SKM-1 treated with dmso at 0.1 percent for 144 hours (cell line): ENCODE measurements around the gene RNF166.
A peak's percentile ranks its signal among the peaks of the same experiment; 100 is the strongest.
"Not testable (repeated sequence)": the region's sequence is repeated elsewhere in the genome, so short reads cannot be mapped to it uniquely, and the experiment has no call there.

ENCODE experiments used
- DNase-seq: peaks from one replicate; lab custom pipeline; 2025; ENCODE audit not compliant: unreplicated experiment; lab: John Stamatoyannopoulos, UW

RNF166 gene

DNA sequence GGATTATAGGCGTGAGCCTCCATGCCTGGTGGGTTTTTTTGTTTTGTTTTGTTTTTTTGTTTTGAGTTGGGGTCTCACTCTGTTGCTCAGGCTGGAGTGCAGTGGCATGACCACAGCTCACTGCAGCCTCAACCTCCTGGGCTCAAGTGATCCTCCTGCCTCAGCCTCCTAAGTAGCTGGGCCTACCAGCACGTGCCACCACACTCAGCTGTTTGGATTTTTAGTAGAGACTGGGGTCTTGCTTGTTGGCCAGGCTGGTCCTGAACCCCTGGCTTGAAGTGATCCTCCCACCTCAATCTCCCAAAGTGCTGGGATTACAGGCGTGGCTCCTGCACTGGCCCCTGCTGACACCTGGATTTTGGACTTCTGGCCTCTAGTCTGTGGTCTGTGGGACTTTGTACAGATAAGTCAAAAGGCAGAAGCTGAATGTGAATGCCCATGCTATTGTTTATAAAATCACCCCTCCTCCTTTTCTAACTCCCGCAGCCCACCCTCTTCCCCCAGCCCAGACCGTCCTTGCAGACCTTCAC is 25.6 kb downstream of the RNF166 start:
- no peak for DNase-seq

DNA sequence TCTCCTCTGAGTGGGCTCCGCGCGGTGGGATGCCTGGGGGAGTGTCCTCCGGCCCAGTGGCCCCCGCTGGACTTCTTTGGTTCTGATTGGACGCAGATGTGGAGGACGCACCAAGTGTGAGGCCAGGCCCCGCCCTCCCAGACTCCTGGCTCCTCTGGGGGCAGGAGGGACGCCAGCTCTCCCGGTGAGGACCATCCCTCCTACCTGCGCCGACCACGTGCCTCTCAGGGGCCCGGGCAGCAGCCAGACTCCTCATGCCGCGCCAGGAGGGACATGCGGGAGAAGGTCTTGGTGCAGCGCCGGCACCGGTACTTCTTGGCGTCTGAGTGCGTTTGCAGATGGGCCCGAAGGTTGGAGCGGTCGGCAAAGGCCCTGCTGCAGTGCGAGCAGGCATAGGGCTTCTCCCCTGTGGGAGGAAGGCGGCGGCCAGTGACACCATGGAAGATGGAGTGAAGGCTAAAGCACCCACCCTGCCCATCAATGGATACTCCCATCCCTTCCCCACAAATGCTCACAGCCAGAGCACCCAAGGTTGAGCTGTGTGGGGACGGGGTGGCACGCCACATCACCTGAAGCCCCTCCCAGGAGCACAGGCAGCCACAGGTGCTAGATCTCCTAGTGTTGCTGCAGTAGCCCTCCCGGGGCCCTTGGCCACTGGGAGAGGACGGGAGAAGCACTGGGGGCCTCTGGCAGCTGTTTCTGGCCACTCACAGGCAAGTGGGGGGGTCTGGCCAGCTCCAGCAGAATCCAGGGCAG is 27.8 kb downstream of the RNF166 start:
- no peak for DNase-seq

DNA sequence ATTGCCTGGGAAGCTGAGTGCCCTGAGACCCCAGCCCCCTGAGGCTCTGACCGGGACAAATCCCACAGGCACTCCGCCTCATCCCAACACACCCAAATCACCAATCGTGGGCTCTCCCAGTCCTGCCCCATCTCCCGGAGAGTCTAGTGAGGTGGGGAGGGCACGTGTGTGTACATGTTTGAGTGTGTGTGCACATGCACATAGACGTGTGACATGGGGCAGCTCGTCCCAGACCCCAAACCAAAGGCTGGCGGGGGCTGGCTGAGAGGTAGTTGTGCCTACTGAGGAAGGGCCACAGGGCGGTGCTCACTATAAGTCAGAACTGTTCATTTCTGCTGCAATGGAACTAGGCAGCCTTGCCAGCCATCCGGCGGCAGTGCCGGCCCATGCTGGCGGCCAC is 28.5 kb downstream of the RNF166 start:
- DNase-seq = no peak

DNA sequence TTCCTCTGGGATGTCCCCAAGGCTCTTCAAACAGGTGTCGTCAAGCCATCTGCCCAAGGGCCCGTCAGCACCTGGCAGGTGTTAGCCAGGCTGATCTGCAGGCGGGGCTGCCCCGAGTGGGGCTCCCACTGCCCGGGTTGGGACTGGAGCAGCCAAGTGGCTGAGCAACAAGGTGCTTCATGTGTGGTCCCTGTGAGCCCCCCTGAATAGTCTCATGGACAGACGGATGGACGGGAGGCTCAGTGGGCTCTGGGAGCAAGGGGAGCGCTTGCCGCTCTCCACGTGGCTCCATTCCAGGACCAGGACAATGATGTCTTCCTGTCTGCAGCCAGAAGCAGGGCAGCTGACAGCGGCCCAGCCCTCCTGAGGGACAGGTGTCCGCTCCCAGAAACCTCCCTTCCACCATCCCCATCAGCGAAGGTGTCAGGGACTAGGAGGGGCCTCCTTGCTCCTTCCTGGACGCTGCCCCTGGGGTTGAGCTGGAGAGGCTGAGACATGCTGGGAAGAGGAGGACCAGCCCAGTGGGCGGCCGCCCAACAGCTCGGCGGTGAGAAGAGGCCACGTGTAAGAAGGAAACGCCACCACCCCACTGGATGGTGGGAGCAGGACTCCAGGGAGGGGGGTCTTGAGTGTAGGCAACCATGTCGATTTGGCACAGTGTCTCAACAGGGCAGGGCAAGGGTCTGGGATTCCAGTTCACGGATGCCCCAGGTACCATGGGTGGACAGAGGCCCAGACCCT is 29.5 kb downstream of the RNF166 start:
- DNase-seq = no peak

DNA sequence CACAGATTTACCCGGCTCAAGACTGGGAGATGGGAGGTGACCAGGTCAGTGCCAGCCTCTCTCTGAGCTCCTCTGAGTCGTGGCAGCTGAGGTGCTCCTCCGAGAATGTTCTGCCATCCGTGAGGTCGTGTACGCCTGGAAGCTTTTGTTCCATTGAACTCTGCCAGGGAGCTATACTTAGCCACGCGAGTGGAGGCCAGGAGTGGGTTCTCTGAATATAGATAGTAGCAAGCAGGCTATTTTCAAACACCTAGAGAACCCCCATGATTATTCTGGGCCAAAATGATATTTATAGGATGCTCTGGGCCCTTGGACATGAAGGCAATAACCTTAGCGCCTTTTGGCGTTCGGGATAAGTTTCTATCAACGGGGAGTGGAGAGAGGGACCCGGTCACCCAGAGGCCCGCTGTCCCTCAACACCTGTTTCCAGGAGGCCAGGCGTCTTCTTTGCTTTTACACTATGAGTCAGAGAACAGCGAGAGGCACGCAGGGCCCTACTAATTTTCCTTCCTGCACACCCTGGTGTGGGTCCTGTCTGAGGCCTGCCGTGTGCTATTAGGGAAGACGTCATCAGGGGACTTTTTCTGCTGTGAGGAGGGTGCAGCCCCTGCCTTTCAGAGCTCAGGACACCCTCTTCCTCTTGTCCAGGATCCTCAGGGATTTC is 32.4 kb downstream of the RNF166 start:
- no peak for DNase-seq

DNA sequence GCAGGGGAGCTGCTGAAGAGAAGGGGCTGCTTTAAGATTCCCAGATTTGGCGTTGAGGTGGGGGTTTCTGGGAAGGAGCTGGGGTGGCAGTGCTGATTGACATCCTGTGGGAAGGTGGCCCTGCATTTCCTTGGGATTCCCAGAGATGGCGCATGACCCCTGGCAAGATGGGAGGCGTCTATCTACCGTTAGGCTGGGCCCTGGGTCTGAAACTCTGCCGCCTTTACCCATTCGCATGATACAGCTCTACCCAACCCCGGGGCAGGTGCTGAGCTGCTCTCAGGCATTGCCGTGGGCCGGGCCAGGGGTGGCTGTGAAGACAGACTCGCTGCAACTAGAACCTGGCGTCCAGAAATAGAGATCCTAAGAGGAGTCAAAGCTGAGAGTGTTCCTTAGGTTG is 33.4 kb downstream of the RNF166 start:
- DNase-seq = no peak

DNA sequence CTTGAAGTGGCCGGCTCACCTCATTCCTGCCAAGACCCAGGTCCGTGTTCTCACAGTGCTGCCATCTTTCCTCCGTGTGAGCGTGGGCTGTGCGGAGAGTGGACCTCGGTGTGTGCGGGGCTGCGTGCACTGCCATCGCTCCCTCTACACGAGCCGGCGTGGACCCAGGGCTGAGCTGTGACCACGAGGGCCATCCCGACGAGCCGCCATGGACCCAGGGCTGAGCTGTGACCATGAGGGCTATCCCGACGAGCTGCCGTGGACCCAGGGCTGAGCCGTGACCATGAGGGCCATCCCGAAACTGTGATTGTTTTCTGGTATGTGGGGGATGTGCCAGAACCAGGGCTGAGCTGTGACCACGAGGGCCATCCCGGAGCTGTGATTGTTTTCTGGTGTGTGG is 34.4 kb downstream of the RNF166 start:
- DNase-seq = no peak

DNA sequence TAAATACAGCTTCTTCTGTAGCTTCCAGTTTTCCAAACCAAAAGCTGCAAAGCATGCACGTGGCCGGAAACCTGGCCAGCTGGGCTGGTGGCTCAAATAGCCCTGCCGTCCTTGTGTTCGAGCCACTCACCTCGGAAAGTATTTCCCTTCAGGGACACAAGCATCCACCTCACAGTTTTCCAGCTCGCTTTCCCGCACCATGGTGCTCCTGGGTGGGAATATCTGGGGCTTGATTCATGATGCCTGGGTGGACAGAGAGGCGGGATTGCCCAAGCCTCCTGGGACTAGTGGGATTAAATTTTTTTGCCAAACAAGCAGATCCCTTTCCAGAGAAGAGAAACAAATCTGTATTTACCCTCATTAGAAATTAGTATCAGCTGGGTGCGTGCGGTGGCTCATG is 36.2 kb downstream of the RNF166 start:
- DNase-seq = no peak

DNA sequence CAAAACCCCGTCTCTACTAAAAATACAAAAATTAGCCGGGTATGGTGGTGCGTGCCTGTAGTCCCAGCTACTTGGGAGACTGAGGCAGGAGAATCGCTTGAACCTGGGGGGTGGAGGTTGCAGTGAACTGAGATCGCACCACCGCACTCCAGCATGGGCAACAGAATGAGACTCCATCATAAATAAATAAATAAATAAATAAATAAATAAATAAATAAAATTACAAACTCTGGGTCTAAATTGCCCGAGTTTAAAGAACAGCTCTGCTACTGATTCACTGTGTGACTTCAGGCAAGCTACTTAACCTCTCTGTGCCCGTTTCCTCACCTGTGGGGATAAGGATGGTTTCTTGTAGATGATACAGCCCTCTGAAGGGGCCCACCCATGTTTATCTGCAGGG is 36.7 kb downstream of the RNF166 start:
- DNase-seq = not testable (repeated sequence)

DNA sequence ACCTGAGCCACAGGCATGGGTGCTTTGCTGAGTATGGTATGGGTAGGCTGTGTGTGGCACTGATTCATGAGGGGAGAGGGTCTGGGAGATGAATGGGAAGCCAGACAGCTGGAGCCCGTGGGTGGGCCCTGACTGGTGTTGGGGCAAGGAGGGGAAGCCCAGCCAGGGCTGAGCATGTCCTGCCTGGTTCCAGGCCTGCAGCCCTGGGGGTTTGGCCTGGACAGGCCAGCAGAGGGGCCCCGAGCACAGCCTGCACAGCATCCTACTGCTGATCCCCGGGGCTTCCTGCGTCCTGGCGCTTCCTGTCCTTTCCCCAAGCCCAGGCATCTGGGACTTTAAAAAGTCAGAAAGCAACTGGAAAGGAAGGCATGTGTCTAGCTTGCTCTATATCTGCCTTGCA is 38.7 kb downstream of the RNF166 start:
- no peak for DNase-seq

DNA sequence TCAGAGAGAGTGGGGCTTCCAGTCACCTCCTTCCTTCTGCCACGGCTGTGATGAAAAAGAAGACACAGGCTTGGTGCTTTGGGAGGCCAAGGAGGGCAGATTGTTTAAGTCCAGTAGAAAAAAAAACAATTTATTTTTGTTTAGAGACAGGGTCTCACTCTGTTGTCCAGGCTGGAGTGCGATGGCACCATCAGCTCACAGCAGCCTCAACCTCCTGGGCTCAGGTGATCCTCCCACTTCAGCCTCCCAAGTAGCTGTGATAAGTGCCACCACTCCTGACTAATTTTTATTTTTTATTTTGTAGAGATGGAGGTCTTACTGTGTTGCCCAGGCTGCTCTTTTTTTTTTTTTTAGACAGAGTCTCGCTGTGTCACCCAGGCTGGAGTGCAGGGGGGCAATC is 40.6 kb downstream of the RNF166 start:
- DNase-seq = no peak

DNA sequence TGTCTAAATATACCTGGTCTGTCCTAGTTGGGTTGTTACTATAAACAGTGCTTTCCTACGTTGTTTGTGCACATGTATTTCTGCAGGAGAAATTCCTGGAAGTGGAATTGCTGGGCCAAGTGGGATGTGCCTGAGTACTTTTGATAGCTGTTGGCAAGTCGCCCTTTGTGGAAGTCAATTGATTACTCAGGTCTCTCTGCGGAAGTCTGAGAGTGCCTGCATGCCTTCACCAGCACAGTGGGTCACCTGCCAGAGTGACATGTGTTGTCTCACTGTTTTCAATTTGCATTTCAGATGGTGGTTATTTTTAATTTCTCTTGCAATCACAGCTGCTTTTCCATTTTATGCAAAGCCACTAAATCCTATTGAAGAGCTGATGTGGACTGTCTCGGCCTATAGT is 41.1 kb downstream of the RNF166 start:
- no peak for DNase-seq

DNA sequence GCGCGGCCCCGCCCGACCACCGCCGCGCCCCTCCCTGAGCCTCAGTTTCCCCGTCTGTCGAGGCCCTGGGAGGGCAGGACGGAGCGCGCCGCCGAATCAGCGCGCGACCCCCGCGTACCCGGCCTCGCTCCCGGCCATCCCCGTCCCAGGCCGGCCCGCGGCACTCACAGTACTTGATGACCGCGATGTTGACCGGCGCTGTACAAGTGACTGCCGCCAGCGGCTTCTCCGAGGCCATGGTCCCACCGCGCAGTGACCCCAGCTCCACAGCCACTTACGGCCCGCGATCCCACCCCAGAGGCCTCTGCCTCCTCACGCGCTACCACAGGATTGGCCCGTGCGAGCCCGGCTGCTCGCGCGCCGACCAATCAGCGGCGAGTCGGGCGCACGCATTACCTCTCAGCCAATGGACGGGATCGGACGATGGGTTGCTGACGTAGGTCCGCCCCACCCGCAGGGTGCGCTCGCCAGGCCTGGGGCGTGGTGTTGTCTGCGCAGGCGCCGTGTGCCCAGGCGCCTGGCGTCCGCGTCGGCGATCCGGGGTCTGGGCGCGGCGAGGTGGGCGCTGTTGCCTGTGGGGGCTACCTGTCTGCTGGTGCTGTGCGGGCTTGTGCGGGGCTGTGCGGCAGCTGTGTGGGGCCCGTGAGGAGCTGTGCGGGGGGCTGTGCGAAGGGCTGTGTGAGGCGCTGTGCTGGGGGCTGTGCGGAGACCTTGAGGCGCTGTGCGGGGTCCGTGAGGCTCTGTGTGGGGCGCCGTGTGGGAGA is 43.2 kb downstream of the RNF166 start, which contains the start of gene MVD:
MVD (minus strand) TSS at position 249 of the 764 bp plus-strand sequence; CDS start at position 238, 11 bp downstream.
- peak; percentile 97 for DNase-seq

DNA sequence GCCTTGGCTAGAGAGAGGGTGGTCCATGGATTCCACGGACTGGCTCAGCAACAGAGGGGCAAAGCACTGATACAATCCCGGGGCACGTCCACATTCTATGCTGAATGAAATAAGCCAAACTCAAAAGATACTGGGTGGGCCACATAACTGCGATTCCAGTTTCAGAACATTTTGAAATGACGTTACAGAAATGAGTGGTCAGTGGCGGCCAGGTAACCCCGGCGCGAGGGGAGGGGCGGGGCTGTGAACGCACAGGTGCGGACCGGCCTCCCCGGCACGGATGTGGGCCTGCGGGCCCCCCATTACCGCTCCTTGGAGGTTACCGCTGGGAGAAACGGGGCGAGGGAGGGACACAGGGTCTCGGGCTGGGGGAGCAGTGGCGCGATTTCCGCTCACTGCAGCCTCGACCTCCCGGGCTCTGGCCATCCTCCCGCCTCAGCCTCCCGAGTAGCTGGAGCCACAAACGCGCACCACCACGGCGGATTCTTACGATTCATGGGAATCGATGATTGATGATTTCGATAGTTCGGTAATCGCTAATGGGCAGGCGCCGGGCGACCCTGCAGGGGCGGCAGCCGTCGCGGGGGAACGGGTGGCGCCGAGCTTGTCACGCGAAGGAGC is 43.9 kb downstream of the RNF166 start:
- no peak for DNase-seq

DNA sequence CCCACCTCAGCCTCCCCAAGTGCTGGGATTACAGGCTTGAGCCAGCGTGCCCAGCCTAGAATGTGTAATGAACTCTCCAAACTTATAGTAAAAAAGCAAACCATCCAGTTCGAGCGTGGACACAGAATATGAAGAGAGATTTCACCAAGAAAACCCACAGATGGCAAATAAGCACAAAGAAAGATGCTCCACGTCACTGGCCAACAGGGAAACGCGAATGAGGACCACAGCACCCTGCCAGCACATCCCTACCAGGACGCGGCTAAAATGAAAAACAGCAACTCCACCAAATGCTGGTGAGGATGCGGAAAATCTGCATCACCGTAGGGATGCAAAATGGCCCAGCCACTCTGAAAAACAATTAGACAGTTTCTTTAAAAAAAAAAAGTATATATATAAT is 44.7 kb downstream of the RNF166 start:
- no peak for DNase-seq

DNA sequence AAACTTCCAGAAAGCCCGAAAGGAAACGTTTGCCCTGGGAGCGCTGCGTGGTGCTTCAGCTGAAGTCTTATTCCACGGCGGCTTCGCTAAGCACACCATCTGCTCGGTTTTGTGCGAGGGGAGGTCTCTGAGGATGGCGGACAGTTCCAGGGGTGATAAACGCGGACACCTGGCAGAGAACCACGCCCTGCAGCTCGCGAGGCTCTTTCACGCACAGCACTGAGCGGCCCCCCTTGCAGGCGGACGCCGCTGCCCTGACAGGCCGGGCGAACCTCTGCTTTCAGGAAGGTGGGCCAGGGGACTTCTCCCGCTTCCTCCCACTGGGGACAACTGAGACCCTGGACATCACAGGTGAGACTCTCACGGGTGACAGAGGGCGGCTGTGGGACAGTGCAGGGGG is 47.0 kb downstream of the RNF166 start:
- DNase-seq = no peak

DNA sequence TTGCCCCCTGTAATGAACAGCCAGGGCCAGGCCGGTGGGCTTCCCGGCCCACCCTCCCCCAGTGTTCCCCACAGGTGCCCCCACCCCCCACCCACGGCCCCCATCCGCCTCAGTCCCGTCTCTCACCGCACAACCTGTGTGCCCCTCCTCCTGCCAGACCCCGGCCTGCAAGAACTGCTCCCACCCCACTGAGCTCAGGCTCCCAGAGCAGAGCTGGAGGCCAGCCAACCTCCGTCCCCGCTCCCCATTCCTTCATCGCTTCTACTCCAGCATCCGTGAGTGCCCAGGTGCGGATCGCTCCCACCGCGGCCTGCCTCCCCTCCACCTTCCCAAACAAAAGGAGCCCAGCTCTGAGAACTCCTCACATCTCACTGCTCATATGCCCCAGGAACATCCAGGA is 47.5 kb downstream of the RNF166 start:
- DNase-seq = no peak

DNA sequence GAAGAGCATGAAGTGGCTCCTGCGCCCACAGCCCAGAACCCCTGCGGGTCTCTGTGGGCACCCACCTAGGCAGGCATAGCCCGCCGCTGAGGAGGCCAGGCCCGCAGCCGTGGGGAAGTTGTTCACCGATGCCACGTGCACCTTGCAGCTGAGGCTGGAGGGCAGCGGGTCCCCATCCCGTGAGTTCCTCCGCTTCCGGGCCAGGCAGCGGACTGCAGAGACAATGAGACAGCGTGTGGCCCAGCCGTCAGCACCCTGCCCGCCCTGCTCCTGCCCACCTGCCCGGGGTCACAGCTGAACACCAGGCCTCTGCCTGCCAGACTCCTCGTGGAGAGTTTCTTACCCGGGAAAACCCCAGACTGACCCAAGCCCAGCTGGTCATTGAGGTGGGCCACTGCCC is 48.8 kb downstream of the RNF166 start:
- no peak for DNase-seq

DNA sequence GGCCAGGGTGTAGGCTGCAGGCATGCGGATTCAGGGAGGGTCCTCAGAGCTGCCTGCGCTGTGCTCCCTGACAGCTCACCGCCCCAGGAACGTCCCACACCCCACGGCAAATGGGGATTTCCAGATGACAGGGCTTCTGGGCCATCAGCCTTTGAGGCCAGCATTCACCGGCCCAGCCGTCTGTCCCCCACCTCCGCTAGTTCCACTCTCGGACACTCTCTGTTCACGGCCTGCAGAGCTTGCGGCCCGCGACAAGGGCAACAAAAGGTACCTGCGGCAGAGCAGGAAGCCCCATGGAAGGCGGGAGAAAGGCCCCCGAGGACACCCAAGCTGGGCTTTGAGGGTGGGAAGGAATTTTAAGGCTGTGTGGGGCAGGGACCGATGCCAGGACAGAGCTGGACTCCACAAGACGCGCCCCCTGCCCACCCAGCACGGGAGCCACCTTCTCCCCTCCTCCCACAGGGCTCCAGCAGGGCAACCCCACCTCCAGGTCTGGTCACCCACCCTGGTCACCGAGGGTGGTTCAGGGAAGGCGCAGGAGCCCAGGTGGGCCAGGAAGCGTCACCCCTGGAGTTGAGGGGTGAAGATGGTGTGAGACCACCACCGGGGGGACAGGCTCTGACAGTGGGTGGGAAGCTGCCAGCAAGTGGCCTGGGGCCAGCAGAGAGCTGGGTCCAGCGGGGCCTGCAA is 49.8 kb downstream of the RNF166 start:
- no peak for DNase-seq

DNA sequence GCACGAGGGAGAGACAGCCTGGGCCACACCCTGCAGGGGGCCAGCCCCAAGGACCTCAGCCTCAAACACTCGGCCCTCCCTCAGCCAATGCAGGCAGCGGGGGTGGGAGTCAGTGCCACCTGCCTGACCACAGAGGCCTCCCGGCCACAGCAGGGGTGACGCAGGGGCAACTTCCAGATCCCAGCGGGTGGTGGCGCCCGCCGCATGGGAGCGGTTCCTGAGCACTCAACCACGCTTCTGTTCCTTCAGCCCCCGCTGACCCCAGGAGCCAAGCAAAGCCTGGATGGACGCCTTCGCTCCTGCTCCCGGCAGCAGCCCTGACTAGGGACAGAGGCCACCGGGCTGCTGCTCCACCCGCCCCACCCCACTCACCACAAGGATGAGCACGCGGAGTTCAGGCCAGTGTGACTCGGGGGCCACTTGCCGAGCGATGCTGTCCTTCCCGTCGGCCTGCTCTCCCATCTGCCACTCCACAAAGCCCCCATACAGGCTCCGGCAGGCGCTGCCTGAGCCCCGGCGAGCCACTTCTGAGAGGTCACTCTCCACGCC is 50.4 kb downstream of the RNF166 start:
- DNase-seq = no peak
